NCI-H1105 treated with DMSO at 0.1 percent for 48 hours (cell line): ENCODE data around the gene DYNLT2.

ENCODE experiments used
- DNase-seq: peaks from one replicate; lab custom pipeline; 2025; lab: John Stamatoyannopoulos, UW

The DYNLT2 gene

DNA sequence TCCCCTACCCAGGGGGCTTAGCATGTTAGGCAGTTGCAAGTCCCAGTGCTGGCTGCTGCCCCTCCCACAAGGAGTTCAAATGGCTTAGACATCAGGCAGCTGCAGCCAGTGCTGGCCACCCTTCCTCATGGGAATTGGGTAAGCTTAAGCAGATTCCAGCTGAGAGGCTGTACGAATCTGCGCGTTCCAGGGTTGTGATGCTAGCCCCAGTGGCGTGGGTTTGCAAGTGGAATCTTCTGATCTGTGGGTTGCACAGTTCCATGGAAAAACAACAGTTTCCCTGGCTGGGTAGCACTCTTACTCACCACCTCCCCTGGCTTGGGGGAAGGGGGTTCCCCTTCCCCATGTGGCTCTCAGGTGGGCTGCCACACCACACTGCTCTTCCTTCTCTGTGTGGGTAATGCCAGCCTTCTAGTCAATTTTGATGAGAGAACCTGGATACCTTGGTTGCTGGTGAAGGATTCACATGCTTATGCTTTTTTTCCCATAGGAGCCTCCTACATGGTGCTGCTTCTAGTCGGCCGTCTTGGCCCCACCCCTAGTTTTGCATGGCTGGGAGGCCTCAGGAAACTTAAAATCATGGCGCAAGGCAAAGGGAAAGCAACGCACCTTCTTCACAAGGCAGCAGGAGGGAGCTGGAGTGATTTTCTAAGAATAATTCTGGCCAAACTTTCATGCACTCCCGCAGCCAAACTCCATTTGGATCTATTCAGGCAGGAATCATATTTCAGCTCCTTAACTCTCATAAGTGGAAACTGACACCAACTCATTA lies 13.0 kb downstream of the DYNLT2 start:
- DNase-seq, result peak; percentile 82

DNA sequence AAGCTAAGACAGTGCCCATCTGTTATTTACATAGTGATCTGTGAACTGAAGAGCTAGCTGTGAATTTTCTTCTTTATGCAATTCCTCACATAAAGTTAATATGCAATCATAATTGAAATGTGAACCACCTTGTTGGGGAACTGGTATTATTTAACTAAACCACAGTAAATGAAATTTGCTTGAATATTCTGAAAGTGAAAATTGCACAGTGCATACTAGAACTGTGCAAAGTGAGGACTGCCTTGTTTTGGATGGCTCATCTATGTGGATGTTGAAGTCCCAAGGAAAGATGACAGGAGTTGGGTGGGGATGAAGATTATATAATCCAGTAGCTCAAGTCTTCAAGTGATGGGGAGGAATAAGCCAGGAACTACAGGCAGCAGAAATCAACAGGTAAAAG lies 21.4 kb downstream of the DYNLT2 start:
- DNase-seq, result no peak

DNA sequence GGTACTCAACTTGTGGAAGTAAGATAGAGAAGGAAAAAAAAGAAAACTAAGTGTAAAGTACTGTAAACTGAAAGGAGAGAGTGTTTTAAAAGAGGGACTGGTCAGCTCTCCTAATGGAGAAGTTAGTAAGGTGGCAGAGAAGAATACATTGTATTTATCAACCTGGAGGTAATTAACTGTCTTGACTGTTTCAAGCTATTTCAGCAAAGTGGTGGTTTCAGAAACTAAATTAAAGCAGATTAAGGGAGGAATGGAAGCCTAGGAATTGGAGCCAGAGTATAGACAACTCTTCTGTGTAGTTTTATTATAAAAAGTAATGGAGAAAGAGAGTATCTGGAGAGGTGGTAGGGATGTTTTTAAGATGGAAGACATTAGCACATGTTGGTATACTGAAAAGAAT lies 24.4 kb downstream of the DYNLT2 start:
- no peak for DNase-seq

DNA sequence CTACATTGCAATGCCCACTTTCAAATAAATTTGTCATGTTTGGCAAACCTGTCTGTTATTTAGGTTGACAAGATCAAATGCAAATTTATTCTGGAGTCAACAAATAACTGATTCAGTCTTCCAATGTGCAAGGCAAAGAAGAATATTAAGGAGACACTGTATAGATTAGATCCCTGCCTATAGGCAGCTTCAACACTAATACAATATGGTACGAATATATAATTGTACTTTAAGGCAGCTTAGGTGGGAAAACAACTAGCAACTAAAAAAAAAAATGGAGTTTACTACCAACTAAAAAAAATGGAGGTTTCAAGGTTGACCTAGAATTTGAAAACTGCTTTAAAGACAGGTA lies 25.3 kb downstream of the DYNLT2 start:
- no peak for DNase-seq

DNA sequence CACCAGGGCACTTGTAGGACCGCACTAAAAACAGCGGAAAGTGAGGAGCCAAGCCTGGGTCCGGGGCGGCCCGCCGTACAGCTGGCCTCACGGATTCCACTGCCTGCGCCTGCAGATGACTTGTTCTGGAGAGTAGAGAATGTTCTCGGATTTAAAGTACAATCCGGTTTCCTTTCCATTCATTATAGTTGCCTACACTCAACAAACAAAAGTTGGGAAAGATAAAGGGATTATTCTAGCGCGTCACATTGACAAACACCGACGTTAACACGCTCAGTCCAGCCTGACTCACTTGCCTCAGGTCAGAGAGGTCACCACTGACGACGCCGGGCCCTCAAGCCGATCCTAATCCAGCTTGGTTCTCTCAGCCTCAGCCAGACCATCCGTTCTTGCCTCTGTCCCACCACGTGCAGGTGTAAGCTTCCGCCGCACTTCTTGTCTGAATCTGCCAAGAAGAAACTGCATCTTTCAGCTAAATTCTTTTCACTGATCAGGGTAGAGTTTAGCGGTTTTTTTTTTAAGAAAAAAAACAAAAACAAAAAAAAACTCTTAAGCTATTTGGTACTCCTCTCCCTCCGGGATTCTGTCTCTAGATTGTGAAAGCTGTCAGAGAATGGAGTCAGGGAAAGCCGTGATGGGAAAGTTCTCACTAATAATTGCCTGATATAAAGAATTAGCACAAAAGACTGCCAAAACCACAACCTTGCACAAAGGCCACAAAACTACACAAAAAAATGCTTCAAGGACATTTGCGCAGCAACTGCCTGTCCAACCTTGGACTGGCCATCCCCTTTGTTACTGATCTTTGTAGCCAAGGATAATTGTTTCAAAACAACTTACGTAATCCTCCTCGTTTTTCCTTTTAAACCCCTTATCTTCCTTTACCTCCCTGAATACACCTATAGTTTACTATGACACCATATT lies 26.0 kb downstream of the DYNLT2 start:
- DNase-seq, result peak; percentile 52

DNA sequence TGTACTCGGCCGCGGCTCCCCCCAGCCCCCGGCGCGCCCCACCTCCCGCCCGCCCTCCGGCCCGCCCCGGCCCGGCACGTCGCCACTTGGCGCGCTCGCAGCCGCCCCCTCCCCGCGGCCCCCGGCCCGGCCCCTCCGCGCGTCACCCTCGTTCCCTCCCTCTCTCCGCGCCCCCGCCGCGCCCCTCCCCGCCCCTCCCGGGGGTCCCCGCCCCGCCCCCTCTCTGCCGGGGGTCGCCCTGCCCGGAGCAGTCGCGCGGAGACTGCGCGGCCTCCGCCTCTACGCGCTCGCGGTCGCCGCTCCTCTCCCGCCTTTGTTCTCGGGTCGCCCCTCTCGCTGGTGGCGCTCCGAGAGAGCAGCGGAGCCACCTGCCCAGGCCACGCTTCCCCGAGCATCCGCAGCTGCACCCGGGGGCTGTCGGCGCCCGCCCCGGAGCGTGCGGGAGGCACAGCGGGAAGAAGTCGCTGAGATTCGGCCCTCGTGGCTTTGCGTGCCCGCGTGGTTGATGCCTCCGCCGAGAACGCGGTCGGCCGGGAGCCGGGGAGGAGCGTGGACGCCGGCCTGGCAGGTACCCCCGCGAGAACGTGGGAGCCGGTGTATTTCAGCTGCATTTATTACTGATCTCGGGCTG lies 26.8 kb downstream of the DYNLT2 start, which contains the start of gene PHF10:
Gene PHF10 (minus strand): TSS at position 7 of the 631 bp plus-strand sequence. CDS start 569 bp downstream, outside the sequence.
- peak; percentile 78 for DNase-seq

DNA sequence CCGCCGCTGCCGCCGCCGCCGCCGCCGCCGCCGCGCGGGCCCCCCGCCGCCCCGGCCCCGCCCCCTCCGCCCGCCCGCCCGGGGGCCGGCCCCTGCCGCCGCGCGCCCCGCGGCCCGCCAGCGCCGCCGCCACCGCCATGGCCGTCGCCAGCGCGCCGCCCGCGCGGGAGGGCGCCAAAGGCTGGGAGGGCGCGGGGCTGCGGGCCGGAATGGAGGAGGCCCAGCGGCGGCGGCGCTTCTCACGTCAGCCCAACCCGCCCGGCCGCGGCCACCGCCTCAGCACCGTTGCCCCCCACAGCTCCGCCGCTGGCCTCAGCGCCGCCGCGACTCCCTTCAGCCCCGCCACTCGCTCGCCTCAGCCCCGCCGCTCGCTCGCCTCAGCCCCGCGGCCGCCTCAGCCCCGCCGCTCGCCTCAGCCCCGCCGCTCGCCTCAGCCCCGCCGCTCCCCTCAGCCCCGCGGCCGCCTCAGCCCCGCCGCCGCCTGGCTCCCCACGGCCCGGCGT lies 27.3 kb downstream of the DYNLT2 start:
- peak; percentile 53 for DNase-seq

DNA sequence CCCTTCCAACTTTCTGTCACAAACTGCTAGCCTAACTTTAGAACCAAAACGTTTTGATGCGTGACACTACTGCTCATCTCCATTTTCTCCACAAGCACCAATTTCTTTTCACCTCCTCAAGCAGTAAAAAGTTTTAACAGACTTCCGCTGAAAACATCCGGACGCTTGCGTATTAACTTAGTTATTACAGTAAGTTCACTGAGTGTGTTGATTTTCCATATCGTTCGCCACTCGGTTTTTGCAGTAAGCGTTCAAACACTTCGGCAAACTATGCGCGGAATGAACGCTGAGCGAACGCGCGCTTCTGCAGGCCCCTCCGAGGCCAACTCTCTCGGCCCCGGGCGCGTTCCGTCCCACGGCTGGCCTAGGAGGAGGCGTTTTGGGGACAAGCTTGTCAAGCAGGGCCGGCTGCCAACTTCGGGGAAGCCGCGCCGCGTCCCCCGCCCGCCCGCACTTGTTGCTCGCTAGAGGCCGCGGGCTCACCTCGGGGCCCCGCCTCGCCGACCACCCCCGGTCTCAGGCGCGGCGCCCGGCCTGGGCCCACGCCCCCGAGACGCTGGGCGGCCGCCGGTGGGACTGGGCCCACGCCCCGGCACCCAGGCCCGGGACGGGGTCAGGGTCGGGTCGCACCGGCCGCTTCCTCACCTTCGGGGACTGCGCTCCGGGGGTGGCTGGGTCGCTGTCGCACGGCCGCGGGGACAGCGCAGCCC lies 28.0 kb downstream of the DYNLT2 start:
- DNase-seq, result peak; percentile 74

DNA sequence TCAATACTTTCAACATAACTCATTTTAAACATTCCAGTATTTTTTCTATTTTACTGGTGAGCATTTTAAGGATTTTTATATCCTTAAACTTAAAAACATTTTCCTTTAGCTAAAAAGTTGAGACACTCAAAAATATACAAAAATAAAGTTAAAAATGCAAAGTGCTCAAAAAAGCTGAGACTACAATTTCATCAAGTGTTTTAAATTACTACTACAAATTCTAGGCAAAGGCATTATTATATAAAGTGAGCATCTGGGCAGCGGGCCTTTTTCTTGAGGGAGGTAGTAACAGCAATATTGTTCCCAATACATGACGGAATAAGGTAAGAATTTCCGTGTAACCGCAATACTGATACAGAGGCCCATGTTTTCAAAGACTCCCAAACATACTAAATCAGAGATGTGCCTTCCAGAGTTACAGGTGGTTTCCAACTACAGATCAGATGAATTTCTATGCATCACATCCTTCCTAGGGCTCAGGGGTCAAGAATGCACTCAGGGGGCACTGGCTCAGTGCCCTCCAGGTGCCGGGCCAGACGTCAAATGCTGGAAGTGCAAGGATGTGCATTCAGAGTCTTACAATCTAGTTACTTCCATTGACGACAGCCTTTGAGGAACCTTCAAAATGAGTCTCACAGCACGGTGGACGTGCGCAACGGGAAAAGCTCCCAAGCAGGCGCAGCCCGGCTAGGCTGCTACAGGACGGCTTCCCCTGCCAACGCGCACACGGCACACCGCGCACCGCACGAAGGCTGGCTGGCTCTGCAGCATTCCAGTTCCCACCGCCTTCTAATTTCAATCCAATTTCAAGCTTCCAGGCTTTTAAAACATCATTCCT lies 28.8 kb downstream of the DYNLT2 start:
- peak; percentile 51 for DNase-seq

DNA sequence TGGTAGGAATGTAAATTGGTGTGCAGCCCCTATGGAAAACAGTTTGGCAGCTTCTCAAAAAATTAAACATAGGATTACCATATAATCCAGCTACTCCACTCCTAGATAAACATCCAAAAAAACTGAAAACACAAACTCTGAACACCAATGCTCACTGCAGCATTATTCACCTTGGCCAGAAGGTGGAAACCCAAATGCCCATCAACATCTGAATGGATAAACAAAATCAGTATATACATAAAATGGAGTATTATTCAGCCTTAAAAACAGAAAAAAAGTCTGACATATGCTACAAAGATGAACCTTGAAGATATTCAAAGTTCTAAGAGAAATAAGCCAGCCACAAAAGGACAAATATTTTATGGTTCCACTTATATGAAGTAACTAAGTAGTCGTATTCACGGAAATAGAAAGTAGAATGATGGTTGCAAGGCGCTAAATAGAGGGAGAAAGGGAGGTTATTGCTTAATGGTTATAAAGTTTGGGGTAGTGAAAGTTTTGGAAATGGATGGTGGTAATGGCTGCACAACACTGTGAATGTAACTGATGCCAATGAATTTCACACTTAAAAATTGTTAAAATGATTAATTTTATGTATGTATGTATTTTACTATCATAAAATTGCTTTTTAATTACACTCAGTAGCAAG lies 31.0 kb downstream of the DYNLT2 start:
- no peak for DNase-seq

DNA sequence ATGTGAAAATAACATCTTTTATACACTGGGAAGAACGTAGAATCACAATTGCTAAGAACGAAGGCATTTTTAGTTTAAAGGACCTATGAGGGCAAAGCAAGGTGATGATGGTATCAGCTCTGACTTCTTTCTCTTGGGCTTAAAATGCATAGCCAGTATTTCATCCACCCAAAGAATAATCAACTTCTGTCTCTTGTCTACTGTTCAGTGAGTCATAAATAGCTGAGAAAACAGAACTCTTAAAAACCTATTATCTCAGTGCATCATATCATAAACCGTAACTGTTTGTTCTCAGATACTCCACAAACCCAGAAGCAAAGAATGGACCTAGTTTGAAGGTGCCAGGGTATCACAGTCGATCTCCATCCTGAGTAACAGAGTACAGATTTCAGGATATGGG lies 32.3 kb downstream of the DYNLT2 start:
- no peak for DNase-seq

DNA sequence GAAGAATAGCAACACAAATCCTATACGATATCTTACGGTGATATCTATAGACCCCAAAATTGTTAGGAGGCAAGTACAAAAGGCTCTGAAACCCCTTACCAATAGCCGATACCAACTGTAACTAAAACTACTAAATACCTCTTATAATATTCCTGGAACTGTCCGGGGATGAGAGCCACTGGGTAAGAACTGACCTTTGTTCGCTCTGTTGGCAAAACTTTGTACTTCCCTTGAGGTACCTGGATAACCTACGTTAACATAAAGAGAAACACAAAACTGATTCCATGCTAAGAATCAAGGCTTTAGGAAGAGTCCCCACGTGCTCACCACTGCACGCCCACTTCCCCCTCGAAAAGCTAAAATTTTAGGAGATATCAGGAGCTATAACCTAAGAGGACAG lies 36.8 kb downstream of the DYNLT2 start:
- no peak for DNase-seq

DNA sequence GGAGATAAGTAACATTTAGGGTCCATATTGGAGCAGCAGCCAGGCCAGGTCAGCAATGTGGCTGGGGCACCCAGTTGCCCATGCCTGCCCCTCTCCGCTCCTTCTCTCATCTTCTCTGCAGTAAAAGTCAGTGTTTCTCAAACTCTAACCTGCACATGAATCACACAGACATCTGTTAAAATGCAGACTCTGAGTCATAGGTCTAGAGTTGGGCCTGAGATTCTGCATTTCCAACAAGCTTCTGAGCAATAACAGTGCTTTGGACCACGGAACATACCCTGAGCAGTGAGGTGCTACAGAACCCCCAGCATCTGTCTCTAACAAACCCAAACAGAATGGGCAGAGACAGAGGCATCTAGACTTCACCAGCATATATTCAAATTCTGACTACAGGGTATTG lies 37.2 kb downstream of the DYNLT2 start:
- no peak for DNase-seq

DNA sequence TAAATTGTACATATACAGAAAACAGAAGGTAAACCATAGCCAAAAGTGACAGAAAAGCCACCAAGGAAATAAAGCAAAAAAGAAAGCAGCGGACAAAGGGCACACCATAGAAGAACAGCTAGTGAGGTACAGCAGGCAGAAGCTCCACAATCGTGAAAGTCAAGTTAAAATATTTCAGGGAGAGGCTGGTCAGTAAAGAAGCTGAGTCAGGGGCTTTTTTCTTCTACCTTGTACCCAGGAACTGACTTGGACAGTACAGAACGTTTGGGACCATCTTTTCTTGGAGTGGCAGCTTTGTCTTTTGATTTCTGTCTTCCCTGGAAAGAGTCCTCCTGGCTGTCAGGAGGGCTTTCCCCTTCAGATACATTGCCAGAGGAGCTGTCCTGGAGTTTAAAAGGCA lies 41.4 kb downstream of the DYNLT2 start:
- DNase-seq, result no peak

DNA sequence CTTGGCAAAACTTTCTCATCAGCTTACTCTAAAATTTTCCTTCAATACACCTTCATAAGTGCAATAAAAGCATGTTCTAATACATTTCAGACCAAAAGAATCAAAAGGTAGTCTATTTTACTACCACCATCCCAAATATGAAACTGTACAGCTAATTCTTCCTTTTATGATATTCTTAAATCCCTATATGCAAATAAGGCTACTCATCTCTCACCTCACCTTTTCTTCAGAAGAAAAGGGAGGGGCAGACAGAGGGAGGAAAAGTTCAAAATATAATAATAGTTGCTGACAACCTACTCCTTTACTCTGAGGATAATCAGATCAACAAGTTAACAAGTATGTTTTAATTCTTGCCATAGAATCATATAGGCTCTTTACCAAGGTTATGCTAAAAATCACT lies 42.1 kb downstream of the DYNLT2 start:
- no peak for DNase-seq

DNA sequence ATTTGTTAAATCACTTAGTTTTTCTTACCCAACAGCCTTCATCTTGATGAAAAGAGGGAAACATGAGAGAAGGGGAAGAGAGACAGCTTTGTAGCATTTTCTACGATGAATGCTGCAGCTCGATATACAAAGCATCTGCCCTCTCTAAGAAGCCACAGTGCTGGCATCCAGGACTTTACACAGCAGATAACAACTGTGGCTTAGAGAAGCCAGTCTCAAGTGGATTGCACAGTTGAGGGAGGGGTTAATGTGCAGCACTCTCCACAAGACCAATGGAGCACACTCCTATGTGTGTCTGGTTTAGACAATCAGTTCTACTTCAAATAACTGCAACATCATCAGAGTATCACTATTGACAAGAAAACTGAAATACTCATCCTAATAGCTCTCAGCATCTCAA lies 43.6 kb downstream of the DYNLT2 start:
- DNase-seq, result no peak

DNA sequence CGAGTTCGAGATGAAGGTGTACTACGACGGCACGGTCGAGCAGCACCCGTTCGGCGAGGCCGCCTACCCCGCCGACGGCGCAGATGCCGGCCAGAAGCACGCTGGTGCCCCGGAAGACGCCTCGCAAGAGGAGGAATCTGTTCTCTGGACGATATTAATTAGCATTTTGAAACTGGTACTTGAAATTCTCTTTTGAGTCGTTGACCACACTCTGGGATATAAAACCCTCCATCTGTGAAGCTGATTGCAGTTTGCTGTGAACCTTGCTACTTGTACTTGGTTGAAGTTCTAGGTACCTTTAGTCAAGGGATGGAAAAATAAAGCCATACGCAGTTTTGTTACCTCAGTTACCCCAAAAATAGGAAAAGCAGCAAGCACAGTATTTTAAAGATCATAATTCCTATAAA lies 48.5 kb downstream of the DYNLT2 start:
- DNase-seq, result peak; percentile 76

DNA sequence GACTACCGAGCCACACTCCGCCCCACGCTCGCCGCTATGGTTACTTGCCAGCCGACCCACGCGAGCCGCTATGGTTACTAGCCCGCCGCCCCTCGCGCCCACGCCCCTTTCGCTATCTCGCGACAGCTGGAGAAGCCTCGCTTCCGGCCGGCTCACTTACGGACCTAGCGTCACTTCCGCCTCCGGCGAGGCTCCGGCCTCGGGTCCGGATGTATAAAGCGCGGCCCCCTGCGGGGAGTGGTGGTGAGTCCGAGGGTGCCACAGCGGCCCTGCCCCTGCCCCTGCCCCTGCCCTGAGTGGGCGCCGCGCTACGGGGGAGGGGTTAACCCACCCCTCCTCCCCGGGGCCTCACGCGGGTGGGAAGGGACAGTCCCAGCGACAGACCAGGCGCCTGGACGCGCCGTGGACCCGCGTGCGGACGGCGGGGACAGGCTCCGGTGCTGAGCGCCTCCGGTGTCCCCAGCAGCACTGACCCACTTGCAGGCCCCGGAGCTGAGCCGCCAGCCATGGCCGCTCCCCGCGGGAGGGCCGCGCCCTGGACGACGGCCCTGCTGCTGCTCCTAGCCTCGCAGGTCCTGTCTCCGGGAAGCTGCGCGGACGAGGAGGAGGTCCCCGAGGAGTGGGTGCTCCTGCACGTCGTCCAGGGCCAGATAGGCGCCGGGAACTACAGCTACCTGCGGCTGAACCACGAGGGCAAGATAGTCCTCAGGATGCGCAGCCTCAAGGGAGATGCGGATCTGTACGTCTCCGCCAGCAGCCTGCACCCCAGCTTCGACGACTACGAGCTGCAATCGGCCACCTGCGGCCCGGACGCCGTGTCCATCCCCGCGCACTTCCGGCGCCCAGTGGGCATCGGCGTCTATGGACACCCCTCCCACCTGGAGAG lies 49.2 kb downstream of the DYNLT2 start, which contains the start of the genes C6orf120 and WDR27:
Gene C6orf120 (plus strand): TSS at position 173 of the 886 bp plus-strand sequence. CDS start 334 bp downstream, at position 507.
Gene WDR27 (minus strand): TSS at position 76 of the 886 bp plus-strand sequence. CDS start 13,024 bp downstream, outside the sequence.
- DNase-seq, result peak; percentile 98
